NT2/D1 (cell line): ENCODE measurements around the gene C10orf95.

ENCODE experiments used
- DNase-seq: peaks from one replicate; pipeline ENCODE4 v3.0.0-alpha.2; 2011; ENCODE audit warnings: low read depth, low spot score
- H3K27me3 ChIP-seq: 2 replicates; pipeline ENCODE4 v1.6.0; 2011; ENCODE audit warnings: mild to moderate bottlenecking; ENCODE audit not compliant: insufficient read length, insufficient read depth
- H3K36me3 ChIP-seq: 2 replicates; pipeline ENCODE4 v1.6.1; 2011; ENCODE audit warnings: mild to moderate bottlenecking, low read length, mixed read lengths; ENCODE audit not compliant: insufficient read depth, insufficient read length
- H3K4me1 ChIP-seq: 2 replicates; pipeline ENCODE4 v1.5.1; 2011; ENCODE audit not compliant: insufficient read depth, insufficient read length
- H3K4me3 ChIP-seq: 2 replicates; pipeline ENCODE4 v1.5.1; 2011; ENCODE audit warnings: low read depth; ENCODE audit not compliant: insufficient read length
- H3K9ac ChIP-seq: 2 replicates; pipeline ENCODE4 v1.6.0; 2011; ENCODE audit warnings: low read depth; ENCODE audit not compliant: insufficient read length
- H3K9me3 ChIP-seq: 2 replicates; pipeline ENCODE4 v1.5.1; 2011; ENCODE audit warnings: mild to moderate bottlenecking, low read length; ENCODE audit not compliant: insufficient read depth
- SUZ12 ChIP-seq: IDR thresholded peaks from 2 replicates; pipeline ENCODE4 v1.6.1; 2011; ENCODE audit not compliant: insufficient read length, insufficient read depth; ENCODE audit errors: extremely low read depth
- YY1 ChIP-seq: IDR thresholded peaks from 2 replicates; pipeline ENCODE4 v1.6.1; 2011; ENCODE audit not compliant: insufficient read length, insufficient read depth
- ZNF274 ChIP-seq: IDR thresholded peaks from 2 replicates; pipeline ENCODE4 v1.6.1; 2011; ENCODE audit warnings: mild to moderate bottlenecking, low read depth, low read length

C10orf95 gene

GRCh38 chr10:102491136-102491535, 39.8 kb upstream of the C10orf95 start:
- Histone ChIP-seq H3K4me1 (peaks cover 4% of the 10 kb centered on the region), H3K27me3 (no peaks in the 10 kb centered on the region), H3K9me3 (no peaks in the 10 kb centered on the region), H3K4me3 (no peak overlapping the region), H3K9ac (no peak overlapping the region), H3K36me3 (peaks cover 47% of the 10 kb centered on the region)
- DNase-seq = no peak
- no peak for TF ChIP-seq ZNF274

GRCh38 chr10:102485093-102485784, 33.9 kb upstream of the C10orf95 start:
- no peak overlapping the region for H3K9ac ChIP-seq
- no peak for TF ChIP-seq SUZ12
- TF ChIP-seq YY1 = no peak
- no peak for TF ChIP-seq ZNF274
- no peak for DNase-seq
- no peaks in the 10 kb centered on the region for H3K4me1 ChIP-seq
- H3K36me3 ChIP-seq = peaks cover 85% of the 10 kb centered on the region
- H3K9me3 ChIP-seq = no peaks in the 10 kb centered on the region
- no peaks in the 10 kb centered on the region for H3K27me3 ChIP-seq
- no peak overlapping the region for H3K4me3 ChIP-seq

- Histone ChIP-seq H3K9me3 (no peaks in the 10 kb centered on the region), H3K4me3 (no peak overlapping the region), H3K36me3 (peaks cover 89% of the 10 kb centered on the region), H3K27me3 (no peaks in the 10 kb centered on the region), H3K4me1 (no peaks in the 10 kb centered on the region), H3K9ac (no peak overlapping the region)
- TF ChIP-seq ZNF274 = no peak
- no peak for TF ChIP-seq SUZ12
- no peak for TF ChIP-seq YY1
- DNase-seq = no peak
These were observed 32.7 kb upstream of the C10orf95 start for GRCh38 chr10:102484021-102484420.

GRCh38 chr10:102480396-102480795, 29.1 kb upstream of the C10orf95 start:
- TF ChIP-seq YY1 (no peak), SUZ12 (no peak), ZNF274 (no peak)
- no peaks in the 10 kb centered on the region for H3K9me3 ChIP-seq
- no peak overlapping the region for H3K9ac ChIP-seq
- H3K4me3 ChIP-seq = no peak overlapping the region
- no peak for DNase-seq
- H3K36me3 ChIP-seq = peaks cover 78% of the 10 kb centered on the region
- no peaks in the 10 kb centered on the region for H3K4me1 ChIP-seq
- H3K27me3 ChIP-seq = no peaks in the 10 kb centered on the region

GRCh38 chr10:102479651-102480050, 28.3 kb upstream of the C10orf95 start:
- no peaks in the 10 kb centered on the region for H3K4me1 ChIP-seq
- peaks cover 71% of the 10 kb centered on the region for H3K36me3 ChIP-seq
- H3K9ac ChIP-seq = no peak overlapping the region
- DNase-seq = no peak
- H3K27me3 ChIP-seq = no peaks in the 10 kb centered on the region
- no peaks in the 10 kb centered on the region for H3K9me3 ChIP-seq
- TF ChIP-seq ZNF274 (no peak), YY1 (no peak), SUZ12 (no peak)
- no peak overlapping the region for H3K4me3 ChIP-seq

GRCh38 chr10:102476466-102477141, 25.3 kb upstream of the C10orf95 start:
- H3K9ac ChIP-seq = no peak overlapping the region
- H3K9me3 ChIP-seq = no peaks in the 10 kb centered on the region
- TF ChIP-seq ZNF274 (no peak), YY1 (no peak), SUZ12 (no peak)
- DNase-seq = no peak
- H3K4me3 ChIP-seq = no peak overlapping the region
- no peaks in the 10 kb centered on the region for H3K27me3 ChIP-seq
- H3K36me3 ChIP-seq = peaks cover 40% of the 10 kb centered on the region
- no peaks in the 10 kb centered on the region for H3K4me1 ChIP-seq

- H3K4me3 ChIP-seq = no peak overlapping the region
- H3K27me3 ChIP-seq = no peaks in the 10 kb centered on the region
- TF ChIP-seq SUZ12 = no peak
- TF ChIP-seq ZNF274 = no peak
- TF ChIP-seq YY1 = no peak
- DNase-seq = no peak
- no peaks in the 10 kb centered on the region for H3K4me1 ChIP-seq
- peaks cover 30% of the 10 kb centered on the region for H3K36me3 ChIP-seq
- no peaks in the 10 kb centered on the region for H3K9me3 ChIP-seq
- no peak overlapping the region for H3K9ac ChIP-seq
These were observed 24.2 kb upstream of the C10orf95 start for GRCh38 chr10:102475451-102476040.
